Progenitor cell of endocrine pancreas (in vitro differentiated cells): ENCODE measurements around the gene NUBP2. TPM values are rescaled to one million over a fixed set of nuclear protein-coding genes. Genes with fewer than 3 reads are reported as not detected.

Source experiments
- DNase-seq: peaks from one replicate; pipeline ENCODE4 v3.0.0; 2021; ENCODE audit warnings: low spot score; ENCODE audit not compliant: unreplicated experiment
- H3K27ac Mint-ChIP-seq: 2 replicates; pipeline ENCODE4 v1.8.0; 2021; ENCODE audit warnings: mild to moderate bottlenecking, moderate library complexity, mixed read lengths
- H3K27me3 Mint-ChIP-seq: 2 replicates; pipeline ENCODE4 v1.8.0; 2021; ENCODE audit warnings: mixed read lengths
- H3K36me3 Mint-ChIP-seq: 2 replicates; pipeline ENCODE4 v1.8.0; 2022; ENCODE audit warnings: mixed read lengths; ENCODE audit not compliant: insufficient read depth
- H3K4me1 Mint-ChIP-seq: 2 replicates; pipeline ENCODE4 v1.8.0; 2021; ENCODE audit warnings: low read depth, mixed read lengths
- H3K4me3 Mint-ChIP-seq: 2 replicates; pipeline ENCODE4 v1.8.0; 2021; ENCODE audit warnings: low read depth, mild to moderate bottlenecking, moderate library complexity, mixed read lengths
- H3K9me3 Mint-ChIP-seq: 2 replicates; pipeline ENCODE4 v1.8.0; 2021; ENCODE audit warnings: low read depth, mixed read lengths
- total RNA-seq: library from RNA; stranded (reverse); gene quantifications from 2 replicates; pipeline ENCODE4 v1.2.1, GENCODE V29; 2021
- TF ChIP-seq, protein P1 (sequence below): fragments of 200-600 bp; sonication (generic); IDR thresholded peaks from one replicate; pipeline ENCODE4 v1.5.0; 2021; ENCODE audit warnings: antibody characterized with exemption, mild to moderate bottlenecking; ENCODE audit not compliant: unreplicated experiment

Gene NUBP2
- total RNA-seq, 1 donor from 2014 or later = 65.4 TPM

DNA sequence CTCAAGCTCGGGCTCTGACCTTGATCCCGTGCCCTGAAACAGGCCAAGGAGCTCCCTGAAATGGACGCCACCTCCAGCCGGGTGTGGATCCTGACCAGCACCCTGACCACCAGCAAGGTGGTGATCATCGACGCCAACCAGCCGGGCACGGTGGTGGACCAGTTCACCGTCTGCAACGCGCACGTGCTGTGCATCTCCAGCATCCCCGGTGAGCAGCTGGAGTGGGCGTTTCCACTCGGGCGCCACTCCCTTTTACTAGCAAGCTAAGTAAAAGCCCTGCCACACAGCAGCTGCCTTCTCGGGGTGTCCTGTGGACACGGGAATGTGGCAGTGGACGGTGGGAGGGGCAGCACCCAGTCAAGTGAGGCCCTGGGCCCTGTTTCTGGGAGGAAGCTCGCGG, 17.8 kb upstream of the NUBP2 start:
- H3K4me1 Mint-ChIP-seq = no peaks in the 10 kb centered on the region
- H3K4me3 Mint-ChIP-seq = no peak overlapping the region
- H3K27me3 Mint-ChIP-seq = no peaks in the 10 kb centered on the region
- TF ChIP-seq, protein P1, sequence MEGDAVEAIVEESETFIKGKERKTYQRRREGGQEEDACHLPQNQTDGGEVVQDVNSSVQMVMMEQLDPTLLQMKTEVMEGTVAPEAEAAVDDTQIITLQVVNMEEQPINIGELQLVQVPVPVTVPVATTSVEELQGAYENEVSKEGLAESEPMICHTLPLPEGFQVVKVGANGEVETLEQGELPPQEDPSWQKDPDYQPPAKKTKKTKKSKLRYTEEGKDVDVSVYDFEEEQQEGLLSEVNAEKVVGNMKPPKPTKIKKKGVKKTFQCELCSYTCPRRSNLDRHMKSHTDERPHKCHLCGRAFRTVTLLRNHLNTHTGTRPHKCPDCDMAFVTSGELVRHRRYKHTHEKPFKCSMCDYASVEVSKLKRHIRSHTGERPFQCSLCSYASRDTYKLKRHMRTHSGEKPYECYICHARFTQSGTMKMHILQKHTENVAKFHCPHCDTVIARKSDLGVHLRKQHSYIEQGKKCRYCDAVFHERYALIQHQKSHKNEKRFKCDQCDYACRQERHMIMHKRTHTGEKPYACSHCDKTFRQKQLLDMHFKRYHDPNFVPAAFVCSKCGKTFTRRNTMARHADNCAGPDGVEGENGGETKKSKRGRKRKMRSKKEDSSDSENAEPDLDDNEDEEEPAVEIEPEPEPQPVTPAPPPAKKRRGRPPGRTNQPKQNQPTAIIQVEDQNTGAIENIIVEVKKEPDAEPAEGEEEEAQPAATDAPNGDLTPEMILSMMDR = no peak
- no peak overlapping the region for H3K27ac Mint-ChIP-seq
- H3K9me3 Mint-ChIP-seq = no peaks in the 10 kb centered on the region
- no peak for DNase-seq
- peaks cover 2% of the 10 kb centered on the region for H3K36me3 Mint-ChIP-seq

DNA sequence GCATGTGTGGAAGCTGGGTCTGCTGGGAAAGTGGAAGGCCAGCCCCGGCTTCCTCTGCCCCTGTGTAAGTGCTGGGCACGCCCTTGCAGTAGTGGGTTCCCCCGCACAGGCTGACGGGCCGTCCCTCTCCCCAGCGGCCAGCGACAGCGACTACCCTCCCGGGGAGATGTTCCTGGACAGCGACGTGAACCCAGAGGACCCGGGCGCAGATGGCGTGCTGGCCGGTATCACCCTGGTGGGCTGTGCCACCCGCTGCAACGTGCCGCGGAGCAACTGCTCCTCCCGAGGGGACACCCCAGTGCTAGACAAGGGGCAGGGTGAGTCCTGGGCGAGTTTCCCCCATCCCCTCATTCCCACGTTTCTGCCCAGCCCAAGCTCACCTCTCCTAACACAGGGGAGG, 16.9 kb upstream of the NUBP2 start:
- TF ChIP-seq, protein P1 = no peak
- Mint-ChIP-seq H3K9me3 (no peaks in the 10 kb centered on the region), H3K4me3 (no peak overlapping the region)

DNA sequence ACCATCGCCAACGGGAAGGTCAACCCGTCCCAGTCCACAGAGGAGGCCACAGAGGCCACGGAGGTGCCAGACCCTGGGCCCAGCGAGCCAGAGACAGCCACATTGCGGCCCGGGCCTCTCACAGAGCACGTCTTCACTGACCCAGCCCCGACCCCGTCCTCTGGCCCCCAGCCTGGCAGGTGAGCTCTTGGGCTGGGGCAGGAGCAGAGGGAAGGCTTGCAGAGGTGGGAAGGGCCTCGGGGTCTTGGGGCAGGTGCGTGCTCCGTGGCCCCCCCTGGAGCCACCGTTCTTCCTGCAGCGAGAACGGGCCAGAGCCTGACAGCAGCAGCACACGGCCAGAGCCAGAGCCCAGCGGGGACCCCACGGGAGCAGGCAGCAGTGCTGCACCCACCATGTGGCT, 16.5 kb upstream of the NUBP2 start:
- peaks cover 1% of the 10 kb centered on the region for H3K4me1 Mint-ChIP-seq

More for the DNA sequence above, 16.9 kb upstream of the NUBP2 start:
- Mint-ChIP-seq H3K36me3 (peaks cover 4% of the 10 kb centered on the region), H3K27ac (no peak overlapping the region), H3K27me3 (no peaks in the 10 kb centered on the region), H3K4me1 (peaks cover 1% of the 10 kb centered on the region)
- DNase-seq = no peak

DNA sequence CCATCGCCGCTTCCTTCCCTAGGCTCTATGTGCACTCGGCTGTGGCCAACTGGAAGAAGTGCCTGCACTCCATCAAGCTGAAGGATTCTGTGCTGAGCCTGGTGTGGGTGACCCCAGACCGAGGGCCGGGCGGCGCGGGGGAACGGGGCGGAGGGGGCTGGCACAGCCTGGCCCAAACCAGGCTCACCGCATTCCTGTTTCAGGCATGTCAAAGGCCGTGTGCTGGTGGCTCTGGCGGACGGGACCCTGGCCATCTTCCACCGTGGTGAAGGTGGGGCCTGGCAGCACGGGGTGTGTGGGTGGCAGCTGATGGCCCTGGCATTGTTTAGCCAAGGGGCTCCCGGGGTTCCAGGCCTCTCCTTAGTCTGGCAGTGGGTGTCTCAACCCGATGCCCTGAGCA, 16.1 kb upstream of the NUBP2 start:
- H3K4me3 Mint-ChIP-seq = no peak overlapping the region
- TF ChIP-seq, protein P1 = no peak
- no peaks in the 10 kb centered on the region for H3K9me3 Mint-ChIP-seq
- H3K27ac Mint-ChIP-seq = no peak overlapping the region
- peaks cover 4% of the 10 kb centered on the region for H3K36me3 Mint-ChIP-seq
- DNase-seq = no peak
- H3K4me1 Mint-ChIP-seq = peaks cover 2% of the 10 kb centered on the region
- H3K27me3 Mint-ChIP-seq = no peaks in the 10 kb centered on the region

More for the DNA sequence above, 16.5 kb upstream of the NUBP2 start:
- TF ChIP-seq, protein P1 = no peak
- no peaks in the 10 kb centered on the region for H3K9me3 Mint-ChIP-seq
- DNase-seq = no peak
- peaks cover 4% of the 10 kb centered on the region for H3K36me3 Mint-ChIP-seq
- H3K27me3 Mint-ChIP-seq = no peaks in the 10 kb centered on the region
- H3K27ac Mint-ChIP-seq = no peak overlapping the region
- no peak overlapping the region for H3K4me3 Mint-ChIP-seq

DNA sequence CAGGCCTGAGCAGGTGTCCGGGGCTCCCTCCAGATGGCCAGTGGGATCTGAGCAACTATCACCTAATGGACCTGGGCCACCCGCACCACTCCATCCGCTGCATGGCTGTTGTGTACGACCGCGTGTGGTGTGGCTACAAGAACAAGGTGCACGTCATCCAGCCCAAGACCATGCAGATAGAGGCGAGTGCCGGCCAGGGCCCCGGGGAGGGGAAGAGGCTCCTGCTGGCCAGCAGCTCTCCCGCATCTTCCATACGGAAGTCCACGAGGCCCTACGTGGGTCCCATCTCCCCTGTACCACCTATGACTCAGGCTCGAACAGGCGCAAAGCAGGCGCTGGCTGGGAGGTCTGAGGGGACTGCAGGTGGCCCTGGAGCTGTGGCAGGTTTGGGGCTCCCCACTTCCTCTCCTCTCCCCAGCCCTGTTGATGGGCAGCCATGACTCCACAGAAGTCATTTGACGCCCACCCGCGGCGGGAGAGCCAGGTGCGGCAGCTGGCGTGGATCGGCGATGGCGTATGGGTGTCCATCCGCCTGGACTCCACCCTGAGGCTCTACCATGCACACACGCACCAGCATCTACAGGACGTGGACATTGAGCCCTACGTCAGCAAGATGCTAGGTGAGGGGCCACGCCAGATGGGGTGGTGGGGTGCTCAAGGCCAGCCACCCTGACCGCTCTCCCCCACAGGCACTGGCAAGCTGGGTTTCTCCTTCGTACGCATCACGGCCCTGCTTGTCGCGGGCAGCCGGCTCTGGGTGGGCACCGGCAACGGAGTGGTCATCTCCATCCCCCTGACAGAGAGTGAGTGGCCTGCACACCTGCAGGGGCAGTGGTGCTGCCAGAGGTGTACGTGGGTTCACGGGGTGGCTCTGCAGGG, 15.4 kb upstream of the NUBP2 start:
- H3K4me1 Mint-ChIP-seq = peaks cover 7% of the 10 kb centered on the region
- peaks cover 4% of the 10 kb centered on the region for H3K36me3 Mint-ChIP-seq
- H3K27me3 Mint-ChIP-seq = no peaks in the 10 kb centered on the region
- TF ChIP-seq, protein P1 = no peak
- no peaks in the 10 kb centered on the region for H3K9me3 Mint-ChIP-seq
- no peak overlapping the region for H3K27ac Mint-ChIP-seq
- DNase-seq = no peak
- H3K4me3 Mint-ChIP-seq = no peak overlapping the region
